ENCODE measurements around the gene ZPBP2. TPM values are rescaled to one million over a fixed set of nuclear protein-coding genes. Genes with fewer than 3 reads are reported as not detected.

Gene ZPBP2
- polyA plus RNA-seq, 1 donor from 2014 or later: not detected

DNA sequence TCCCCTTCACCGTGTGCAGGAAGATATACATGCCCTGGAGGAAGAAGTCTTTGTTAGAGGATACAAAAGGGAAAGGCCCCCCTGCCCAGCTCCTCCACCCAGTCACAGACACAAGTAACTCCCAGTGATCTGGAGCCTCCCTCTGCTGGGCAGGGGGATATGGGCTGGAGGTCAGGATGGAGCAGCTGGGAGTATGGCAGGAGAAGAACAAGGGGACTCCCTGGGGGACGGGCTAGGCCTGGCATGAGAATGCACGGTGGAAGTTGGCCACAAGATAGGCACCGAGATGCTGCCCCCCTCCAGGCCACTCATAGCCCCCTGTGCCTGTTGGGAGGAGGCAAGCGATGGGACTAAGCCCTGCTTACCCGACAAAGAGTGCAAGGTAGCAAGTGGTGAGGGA is 55.2 kb downstream of the ZPBP2 start:
- Histone ChIP-seq H3K27me3 (ENCODE audit: insufficient read depth, low read depth, low read length) (no peaks in the 10 kb centered on the region), H2AFZ (ENCODE audit: low read depth, low read length) (no peak overlapping the region), H3K9me3 (ENCODE audit: low read length) (no peaks in the 10 kb centered on the region), H3K9ac (ENCODE audit: low read length) (no peak overlapping the region), H3K79me2 (replicated peaks; ENCODE audit: insufficient read depth, low read length) (peaks cover 15% of the 10 kb centered on the region), H3K4me3 (ENCODE audit: low read length) (no peak overlapping the region), H3F3A (ENCODE audit: insufficient read depth, low read length, poor library complexity, severe bottlenecking) (no peaks in the 10 kb centered on the region), H3K9me2 (ENCODE audit: insufficient read depth, low read length) (no peaks in the 10 kb centered on the region), H3K36me3 (ENCODE audit: insufficient read depth, low read length) (no peaks in the 10 kb centered on the region), H3K4me2 (ENCODE audit: low read length) (no peak overlapping the region), H4K20me1 (ENCODE audit: insufficient read depth) (no peaks in the 10 kb centered on the region), H3K27ac (ENCODE audit: low read length) (no peak overlapping the region)
- TF ChIP-seq TAF1 (IDR thresholded peaks at IDR 0.05; ENCODE audit: low read depth): no peak

DNA sequence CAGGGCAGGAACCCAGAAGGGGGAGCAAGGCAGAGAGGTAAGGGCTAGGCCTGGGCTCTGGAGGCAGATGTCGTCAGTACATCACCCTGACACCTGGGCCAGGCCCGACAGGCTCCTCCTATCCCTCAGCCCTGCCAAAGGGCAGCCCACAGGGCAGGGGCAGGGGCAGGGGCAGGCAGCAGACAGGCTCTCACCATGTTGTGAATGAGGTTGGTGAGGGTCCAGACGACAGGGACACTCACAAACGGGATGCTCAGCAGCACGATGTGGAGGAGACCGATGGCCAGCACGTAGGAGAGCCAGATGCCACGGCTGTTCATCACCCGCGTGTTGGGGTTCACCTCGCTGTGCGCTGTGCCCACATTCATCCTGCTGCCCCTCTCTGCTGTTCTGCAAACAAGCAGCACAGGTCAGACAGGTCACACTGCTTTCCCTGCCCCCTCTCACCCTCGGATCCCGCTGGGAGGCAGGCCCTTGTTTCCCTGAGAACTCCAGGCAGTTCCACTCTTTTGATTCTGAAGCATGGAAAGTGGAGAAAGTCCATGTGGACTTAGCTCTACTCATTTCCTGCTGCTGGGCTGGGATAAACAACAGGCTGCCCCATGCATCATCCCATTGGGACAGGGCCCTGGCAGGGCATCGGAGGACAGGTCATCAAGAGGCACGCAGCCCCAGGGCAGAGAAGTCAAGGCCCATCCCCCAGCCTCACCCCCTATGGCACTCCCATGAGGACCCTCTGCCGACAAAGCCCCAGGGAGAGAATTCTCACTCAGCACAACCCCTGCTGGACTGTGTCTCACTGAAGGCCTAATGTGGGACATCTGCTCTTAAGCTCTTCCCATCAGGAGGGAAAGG is 56.1 kb downstream of the ZPBP2 start:
- H2AFZ ChIP-seq (ENCODE audit: low read depth, low read length): no peak overlapping the region
- H3K36me3 ChIP-seq (ENCODE audit: insufficient read depth, low read length): no peaks in the 10 kb centered on the region
- no peaks in the 10 kb centered on the region for H3K9me3 ChIP-seq (ENCODE audit: low read length)
- H3K27ac ChIP-seq (ENCODE audit: low read length): no peak overlapping the region
- no peak overlapping the region for H3K4me3 ChIP-seq (ENCODE audit: low read length)
- H4K20me1 ChIP-seq (ENCODE audit: insufficient read depth): no peaks in the 10 kb centered on the region
- H3F3A ChIP-seq (ENCODE audit: insufficient read depth, low read length, poor library complexity, severe bottlenecking): no peaks in the 10 kb centered on the region
- H3K4me2 ChIP-seq (ENCODE audit: low read length): no peak overlapping the region
- H3K9ac ChIP-seq (ENCODE audit: low read length): no peak overlapping the region
- no peaks in the 10 kb centered on the region for H3K27me3 ChIP-seq (ENCODE audit: insufficient read depth, low read depth, low read length)
- TF ChIP-seq SMC3 (conservative IDR thresholded peaks at IDR 0.05; ENCODE audit: poor library complexity) (no peak), TAF1 (IDR thresholded peaks at IDR 0.05; ENCODE audit: low read depth) (no peak), POLR2AphosphoS5 (IDR thresholded peaks at IDR 0.05) (no peak), RAD21 (conservative IDR thresholded peaks at IDR 0.05) (no peak), EP300 (conservative IDR thresholded peaks at IDR 0.05; ENCODE audit: poor library complexity, severe bottlenecking) (no peak), EZH2 (IDR thresholded peaks at IDR 0.05; ENCODE audit: borderline replicate concordance, insufficient read depth, low read length, poor library complexity, severe bottlenecking) (no peak), MXI1 (conservative IDR thresholded peaks at IDR 0.05; ENCODE audit: poor library complexity, severe bottlenecking) (no peak)
- TF ChIP-seq, protein P1, sequence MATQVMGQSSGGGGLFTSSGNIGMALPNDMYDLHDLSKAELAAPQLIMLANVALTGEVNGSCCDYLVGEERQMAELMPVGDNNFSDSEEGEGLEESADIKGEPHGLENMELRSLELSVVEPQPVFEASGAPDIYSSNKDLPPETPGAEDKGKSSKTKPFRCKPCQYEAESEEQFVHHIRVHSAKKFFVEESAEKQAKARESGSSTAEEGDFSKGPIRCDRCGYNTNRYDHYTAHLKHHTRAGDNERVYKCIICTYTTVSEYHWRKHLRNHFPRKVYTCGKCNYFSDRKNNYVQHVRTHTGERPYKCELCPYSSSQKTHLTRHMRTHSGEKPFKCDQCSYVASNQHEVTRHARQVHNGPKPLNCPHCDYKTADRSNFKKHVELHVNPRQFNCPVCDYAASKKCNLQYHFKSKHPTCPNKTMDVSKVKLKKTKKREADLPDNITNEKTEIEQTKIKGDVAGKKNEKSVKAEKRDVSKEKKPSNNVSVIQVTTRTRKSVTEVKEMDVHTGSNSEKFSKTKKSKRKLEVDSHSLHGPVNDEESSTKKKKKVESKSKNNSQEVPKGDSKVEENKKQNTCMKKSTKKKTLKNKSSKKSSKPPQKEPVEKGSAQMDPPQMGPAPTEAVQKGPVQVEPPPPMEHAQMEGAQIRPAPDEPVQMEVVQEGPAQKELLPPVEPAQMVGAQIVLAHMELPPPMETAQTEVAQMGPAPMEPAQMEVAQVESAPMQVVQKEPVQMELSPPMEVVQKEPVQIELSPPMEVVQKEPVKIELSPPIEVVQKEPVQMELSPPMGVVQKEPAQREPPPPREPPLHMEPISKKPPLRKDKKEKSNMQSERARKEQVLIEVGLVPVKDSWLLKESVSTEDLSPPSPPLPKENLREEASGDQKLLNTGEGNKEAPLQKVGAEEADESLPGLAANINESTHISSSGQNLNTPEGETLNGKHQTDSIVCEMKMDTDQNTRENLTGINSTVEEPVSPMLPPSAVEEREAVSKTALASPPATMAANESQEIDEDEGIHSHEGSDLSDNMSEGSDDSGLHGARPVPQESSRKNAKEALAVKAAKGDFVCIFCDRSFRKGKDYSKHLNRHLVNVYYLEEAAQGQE (IDR thresholded peaks at IDR 0.05; ENCODE audit: borderline replicate concordance): no peak
- TF ChIP-seq, protein P2, sequence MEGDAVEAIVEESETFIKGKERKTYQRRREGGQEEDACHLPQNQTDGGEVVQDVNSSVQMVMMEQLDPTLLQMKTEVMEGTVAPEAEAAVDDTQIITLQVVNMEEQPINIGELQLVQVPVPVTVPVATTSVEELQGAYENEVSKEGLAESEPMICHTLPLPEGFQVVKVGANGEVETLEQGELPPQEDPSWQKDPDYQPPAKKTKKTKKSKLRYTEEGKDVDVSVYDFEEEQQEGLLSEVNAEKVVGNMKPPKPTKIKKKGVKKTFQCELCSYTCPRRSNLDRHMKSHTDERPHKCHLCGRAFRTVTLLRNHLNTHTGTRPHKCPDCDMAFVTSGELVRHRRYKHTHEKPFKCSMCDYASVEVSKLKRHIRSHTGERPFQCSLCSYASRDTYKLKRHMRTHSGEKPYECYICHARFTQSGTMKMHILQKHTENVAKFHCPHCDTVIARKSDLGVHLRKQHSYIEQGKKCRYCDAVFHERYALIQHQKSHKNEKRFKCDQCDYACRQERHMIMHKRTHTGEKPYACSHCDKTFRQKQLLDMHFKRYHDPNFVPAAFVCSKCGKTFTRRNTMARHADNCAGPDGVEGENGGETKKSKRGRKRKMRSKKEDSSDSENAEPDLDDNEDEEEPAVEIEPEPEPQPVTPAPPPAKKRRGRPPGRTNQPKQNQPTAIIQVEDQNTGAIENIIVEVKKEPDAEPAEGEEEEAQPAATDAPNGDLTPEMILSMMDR (IDR thresholded peaks at IDR 0.05; ENCODE audit: poor library complexity, severe bottlenecking): no peak
- no peaks in the 10 kb centered on the region for H3K9me2 ChIP-seq (ENCODE audit: insufficient read depth, low read length)
- H3K79me2 ChIP-seq (replicated peaks; ENCODE audit: insufficient read depth, low read length): peaks cover 15% of the 10 kb centered on the region

All from neural cell (in vitro differentiated cells).